Measurements from ENCODE around the gene SLC51B. TPM values are rescaled to one million over a fixed set of nuclear protein-coding genes. Genes with fewer than 3 reads are reported as not detected.
"Not testable (repeated sequence)": the region's sequence is repeated elsewhere in the genome, so short reads cannot be mapped to it uniquely, and the experiment has no call there.

The SLC51B gene
- total RNA-seq, 1 donor from 2014 or later = 1.2 TPM

- H3K27ac Mint-ChIP-seq = no peak overlapping the region
- H3K36me3 Mint-ChIP-seq = peaks cover 23% of the 10 kb centered on the region
Observed at GRCh38 chr15:65008983-65009382, 36.2 kb upstream of the SLC51B start.

GRCh38 chr15:65011198-65011597, 34.0 kb upstream of the SLC51B start:
- not testable (repeated sequence) for DNase-seq (ENCODE audit: extremely low spot score, unreplicated experiment); H3K27ac Mint-ChIP-seq; H3K27me3 Mint-ChIP-seq; H3K4me1 Mint-ChIP-seq (ENCODE audit: unreplicated experiment); H3K4me3 Mint-ChIP-seq
- Mint-ChIP-seq H3K36me3 (peaks cover 34% of the 10 kb centered on the region), H3K9me3 (peaks cover 10% of the 10 kb centered on the region)

More at GRCh38 chr15:65008983-65009382, 36.2 kb upstream of the SLC51B start:
- Mint-ChIP-seq H3K9me3 (peaks cover 10% of the 10 kb centered on the region), H3K27me3 (no peaks in the 10 kb centered on the region), H3K4me3 (no peak overlapping the region), H3K4me1 (ENCODE audit: unreplicated experiment) (no peaks in the 10 kb centered on the region)
- TF ChIP-seq CTCF (conservative IDR thresholded peaks at IDR 0.05) = no peak
- DNase-seq (ENCODE audit: extremely low spot score, unreplicated experiment) = no peak

- no peak for DNase-seq (ENCODE audit: extremely low spot score, unreplicated experiment)
- Mint-ChIP-seq H3K4me3 (no peak overlapping the region), H3K36me3 (peaks cover 24% of the 10 kb centered on the region), H3K27me3 (no peaks in the 10 kb centered on the region), H3K4me1 (ENCODE audit: unreplicated experiment) (no peaks in the 10 kb centered on the region), H3K9me3 (no peaks in the 10 kb centered on the region), H3K27ac (no peak overlapping the region)
- TF ChIP-seq CTCF (conservative IDR thresholded peaks at IDR 0.05) = no peak
Observed at GRCh38 chr15:65020419-65020818, 24.8 kb upstream of the SLC51B start.

GRCh38 chr15:65021488-65021887, 23.7 kb upstream of the SLC51B start:
- peaks cover 21% of the 10 kb centered on the region for H3K36me3 Mint-ChIP-seq
- no peak for TF ChIP-seq CTCF (conservative IDR thresholded peaks at IDR 0.05)
- no peaks in the 10 kb centered on the region for H3K9me3 Mint-ChIP-seq
- no peak for DNase-seq (ENCODE audit: extremely low spot score, unreplicated experiment)
- H3K27me3 Mint-ChIP-seq = no peaks in the 10 kb centered on the region
- H3K27ac Mint-ChIP-seq = no peak overlapping the region
- H3K4me3 Mint-ChIP-seq = no peak overlapping the region
- H3K4me1 Mint-ChIP-seq (ENCODE audit: unreplicated experiment) = no peaks in the 10 kb centered on the region

- peaks cover 16% of the 10 kb centered on the region for H3K4me1 Mint-ChIP-seq (ENCODE audit: unreplicated experiment)
- peak overlapping the region; percentile 39 for H3K4me3 Mint-ChIP-seq
- no peaks in the 10 kb centered on the region for H3K9me3 Mint-ChIP-seq
- TF ChIP-seq CTCF (conservative IDR thresholded peaks at IDR 0.05) = no peak
- DNase-seq (ENCODE audit: extremely low spot score, unreplicated experiment) = no peak
- H3K27me3 Mint-ChIP-seq = no peaks in the 10 kb centered on the region
- no peak overlapping the region for H3K27ac Mint-ChIP-seq
- peaks cover 13% of the 10 kb centered on the region for H3K36me3 Mint-ChIP-seq
Observed at GRCh38 chr15:65026756-65027155, 18.4 kb upstream of the SLC51B start.

GRCh38 chr15:65027593-65027992, 17.6 kb upstream of the SLC51B start:
- H3K4me1 Mint-ChIP-seq (ENCODE audit: unreplicated experiment) = peaks cover 21% of the 10 kb centered on the region
- H3K27me3 Mint-ChIP-seq = peaks cover 5% of the 10 kb centered on the region
- no peak for TF ChIP-seq CTCF (conservative IDR thresholded peaks at IDR 0.05)
- no peak overlapping the region for H3K27ac Mint-ChIP-seq
- H3K4me3 Mint-ChIP-seq = peak overlapping the region; percentile 91
- DNase-seq (ENCODE audit: extremely low spot score, unreplicated experiment) = no peak
- H3K36me3 Mint-ChIP-seq = peaks cover 13% of the 10 kb centered on the region
- H3K9me3 Mint-ChIP-seq = no peaks in the 10 kb centered on the region

Measured in type B pancreatic cell (in vitro differentiated cells).